GM21423 (cell line): ENCODE data around the gene PIEZO2.

Experiments used
- ATAC-seq: cut with Tn5 transposase; IDR thresholded peaks from one replicate; pipeline ENCODE4 v1.9.1; 2021; ENCODE audit warnings: mild to moderate bottlenecking, moderate library complexity; ENCODE audit not compliant: unreplicated experiment

PIEZO2 gene

GRCh38 chr18:11071300-11071699, 78.1 kb downstream of the PIEZO2 start:
- no peak for ATAC-seq

- ATAC-seq, result no peak
Measured at GRCh38 chr18:11070593-11070992, 78.8 kb downstream of the PIEZO2 start.

GRCh38 chr18:11066038-11066437, 83.3 kb downstream of the PIEZO2 start:
- no peak for ATAC-seq

- no peak for ATAC-seq
Measured at GRCh38 chr18:11064727-11065460, 84.5 kb downstream of the PIEZO2 start.

GRCh38 chr18:11064106-11064505, 85.3 kb downstream of the PIEZO2 start:
- ATAC-seq, result no peak

- ATAC-seq, result no peak
Measured at GRCh38 chr18:11055721-11056120, 93.6 kb downstream of the PIEZO2 start.

- no peak for ATAC-seq
Measured at GRCh38 chr18:11054497-11054896, 94.9 kb downstream of the PIEZO2 start.

GRCh38 chr18:11053293-11053692, 96.1 kb downstream of the PIEZO2 start:
- ATAC-seq, result no peak

- ATAC-seq, result no peak
Measured at GRCh38 chr18:11052800-11053199, 96.6 kb downstream of the PIEZO2 start.

- no peak for ATAC-seq
Measured at GRCh38 chr18:11051462-11051861, 97.9 kb downstream of the PIEZO2 start.

GRCh38 chr18:11050966-11051365, 98.4 kb downstream of the PIEZO2 start:
- no peak for ATAC-seq

- no peak for ATAC-seq
Measured at GRCh38 chr18:11047817-11048216, 101.6 kb downstream of the PIEZO2 start.

GRCh38 chr18:11047156-11047555, 102.2 kb downstream of the PIEZO2 start:
- no peak for ATAC-seq

GRCh38 chr18:11046140-11046539, 103.2 kb downstream of the PIEZO2 start:
- no peak for ATAC-seq

GRCh38 chr18:11043694-11044093, 105.7 kb downstream of the PIEZO2 start:
- no peak for ATAC-seq

GRCh38 chr18:11042247-11042646, 107.1 kb downstream of the PIEZO2 start:
- no peak for ATAC-seq

- ATAC-seq, result no peak
Measured at GRCh38 chr18:11040823-11041656, 108.3 kb downstream of the PIEZO2 start.

- no peak for ATAC-seq
Measured at GRCh38 chr18:11040359-11040758, 109.0 kb downstream of the PIEZO2 start.

GRCh38 chr18:11037533-11038240, 111.7 kb downstream of the PIEZO2 start:
- no peak for ATAC-seq

GRCh38 chr18:11035814-11036495, 113.4 kb downstream of the PIEZO2 start:
- ATAC-seq, result no peak

- no peak for ATAC-seq
Measured at GRCh38 chr18:11035376-11035775, 114.0 kb downstream of the PIEZO2 start.
